ENCODE results near the gene UGT2B17.

GRCh38 chr4:68535974-68536373 lies 40.1 kb downstream of the UGT2B17 start:
- TF ChIP-seq CTCF (conservative IDR thresholded peaks at IDR 0.05; ENCODE audit: low read depth, low read length) (no peak), ELK1 (IDR thresholded peaks at IDR 0.05; ENCODE audit: borderline replicate concordance, low read depth, low read length) (no peak), POLR2A (IDR thresholded peaks at IDR 0.05; ENCODE audit: low read depth, low read length) (no peak), MAFK (IDR thresholded peaks at IDR 0.05; ENCODE audit: low read depth, low read length) (no peak), CEBPB (IDR thresholded peaks at IDR 0.05; ENCODE audit: low read depth, low read length) (no peak), RCOR1 (IDR thresholded peaks at IDR 0.05; ENCODE audit: insufficient replicate concordance, low read length) (no peak), USF2 (IDR thresholded peaks at IDR 0.05; ENCODE audit: low read depth, low read length) (no peak), RAD21 (IDR thresholded peaks at IDR 0.05; ENCODE audit: low read length) (no peak), BHLHE40 (IDR thresholded peaks at IDR 0.05; ENCODE audit: low read depth, low read length) (no peak), NFE2L2 (IDR thresholded peaks at IDR 0.05; ENCODE audit: low read depth, low read length) (no peak), FOS (IDR thresholded peaks at IDR 0.05; ENCODE audit: low read depth, low read length) (no peak)
